Activated CD8-positive, alpha-beta memory T cell treated with anti-CD3 and anti-CD28 coated beads, Interleukin-2, amount 50 U/mL, for 24 hours (primary cell): ENCODE measurements around the gene EHD4.

Experiments
- DNase-seq: peaks from one replicate; pipeline ENCODE4 v3.0.0-alpha.2; 2020; ENCODE audit errors: extremely low read depth

EHD4 gene

DNA sequence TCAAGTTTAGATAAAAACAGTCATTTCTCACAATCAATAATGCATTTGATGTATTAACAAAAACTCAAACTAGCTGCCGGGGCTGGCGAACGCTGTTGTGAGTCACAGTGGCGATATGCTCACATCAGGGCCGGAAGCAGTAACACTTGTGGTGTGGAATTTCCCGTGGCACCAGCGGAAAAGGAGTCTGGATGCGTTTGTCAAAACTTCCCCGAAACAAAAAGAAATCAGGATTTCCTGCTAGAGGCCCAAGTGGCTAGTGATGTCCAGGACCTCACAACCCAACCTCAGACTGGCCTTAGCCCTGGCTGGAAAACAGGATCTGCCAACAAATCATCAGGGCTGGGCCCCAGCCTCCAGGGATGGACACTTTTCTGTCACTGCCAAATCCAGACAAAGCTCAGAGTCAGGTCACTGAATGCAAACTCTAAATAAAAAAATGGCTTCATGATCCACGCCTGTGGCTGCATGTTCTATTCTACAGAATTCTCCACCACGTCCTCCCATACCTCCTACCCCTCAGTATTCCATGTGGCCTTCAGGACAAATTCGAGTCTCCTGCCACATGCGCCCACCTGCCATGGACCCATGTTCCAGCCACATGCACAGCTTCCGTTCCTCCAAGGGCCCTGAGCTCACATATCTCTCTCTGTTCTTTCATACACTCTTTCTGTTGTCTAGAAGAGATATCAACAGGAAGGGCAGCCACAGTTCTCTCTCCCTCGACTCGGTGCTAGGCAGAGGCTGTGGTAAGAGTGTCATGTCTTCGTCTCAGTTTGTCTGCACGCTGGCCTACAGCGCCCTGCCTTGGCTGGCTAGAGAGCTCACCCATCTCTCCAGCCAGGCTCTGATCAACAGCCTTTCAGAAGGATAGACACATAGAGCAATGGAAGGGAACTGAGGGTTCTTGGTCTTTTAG is 35.4 kb downstream of the EHD4 start:
- peak; percentile 46 for DNase-seq

DNA sequence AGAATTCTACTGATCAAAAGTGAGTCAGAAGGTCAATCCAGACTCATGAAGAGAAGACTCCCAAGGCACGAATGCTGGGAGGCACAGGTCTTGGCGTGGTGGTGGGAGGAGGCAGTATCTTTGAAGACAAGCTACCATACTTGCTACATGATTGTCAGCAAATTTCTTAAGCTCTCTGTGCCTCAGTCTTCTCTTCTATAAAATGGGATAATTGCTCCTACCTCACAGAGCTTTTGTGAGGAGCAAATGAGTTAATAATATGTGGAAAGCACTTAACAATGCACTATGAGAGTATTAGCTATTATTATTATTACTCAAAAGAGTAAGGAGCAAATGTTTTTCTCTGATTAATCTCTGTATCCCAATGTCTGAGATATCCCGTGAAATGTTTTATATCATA is 36.2 kb downstream of the EHD4 start:
- no peak for DNase-seq

DNA sequence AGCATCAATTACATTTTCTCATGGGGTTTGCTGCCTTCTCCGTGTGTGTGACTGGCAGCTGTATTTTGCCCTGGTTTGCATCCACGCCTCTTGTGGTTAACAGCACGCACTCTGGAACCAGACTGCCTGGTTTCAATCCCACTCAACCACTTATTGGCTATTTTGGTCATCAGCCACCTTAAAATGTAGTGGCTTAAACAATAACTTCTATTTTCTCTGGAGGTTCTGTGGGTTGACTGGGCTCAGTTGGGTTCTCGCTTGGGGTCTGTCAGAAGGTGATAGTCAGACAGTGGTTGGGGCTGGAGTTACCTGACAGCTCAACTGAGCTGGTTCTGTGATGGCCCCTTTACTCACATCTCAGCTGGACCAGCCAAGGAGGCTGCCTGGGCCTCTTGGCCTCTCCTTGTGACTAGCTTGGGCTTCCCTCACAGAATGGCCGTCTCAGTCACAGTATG is 36.8 kb downstream of the EHD4 start:
- no peak for DNase-seq

DNA sequence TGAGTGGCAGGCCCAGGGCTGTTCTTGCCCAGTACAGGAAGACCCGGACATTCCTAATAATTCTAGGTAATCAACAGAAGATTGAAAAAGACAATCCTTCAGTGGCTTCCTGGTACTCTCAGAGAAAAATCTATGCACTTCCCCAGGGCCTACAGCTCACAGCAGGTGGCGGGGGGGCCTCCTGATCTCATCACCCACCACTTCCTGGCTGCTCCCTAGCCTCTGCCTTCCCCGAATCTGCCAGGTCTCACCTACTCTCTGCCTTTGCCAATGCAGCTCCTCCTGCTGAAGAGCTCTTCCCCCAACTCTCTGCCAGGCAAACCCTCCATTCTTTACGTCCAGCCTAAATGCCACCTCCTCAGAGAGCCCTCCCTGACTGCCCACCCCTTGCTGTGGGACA is 37.5 kb downstream of the EHD4 start:
- peak; percentile 50 for DNase-seq

DNA sequence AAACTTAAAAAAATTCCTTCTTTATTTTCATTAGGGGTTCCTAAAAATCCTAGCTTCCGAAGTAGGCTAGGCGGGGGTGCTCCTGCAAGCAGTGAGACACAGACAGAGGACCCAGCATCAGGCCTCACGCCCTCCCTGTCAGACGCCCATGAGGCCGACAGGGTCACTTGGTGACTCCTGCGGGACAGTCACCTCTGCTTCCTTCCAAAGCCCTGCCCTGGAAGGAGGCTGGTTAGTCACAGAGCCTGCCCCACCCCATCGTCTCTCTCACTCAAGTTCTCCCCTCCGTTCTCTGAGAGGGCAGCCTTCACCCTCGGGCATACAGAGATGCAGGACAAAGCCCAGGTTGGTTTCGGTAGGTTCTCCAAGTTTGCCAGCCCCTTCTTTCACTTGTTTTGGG is 38.6 kb downstream of the EHD4 start:
- no peak for DNase-seq

DNA sequence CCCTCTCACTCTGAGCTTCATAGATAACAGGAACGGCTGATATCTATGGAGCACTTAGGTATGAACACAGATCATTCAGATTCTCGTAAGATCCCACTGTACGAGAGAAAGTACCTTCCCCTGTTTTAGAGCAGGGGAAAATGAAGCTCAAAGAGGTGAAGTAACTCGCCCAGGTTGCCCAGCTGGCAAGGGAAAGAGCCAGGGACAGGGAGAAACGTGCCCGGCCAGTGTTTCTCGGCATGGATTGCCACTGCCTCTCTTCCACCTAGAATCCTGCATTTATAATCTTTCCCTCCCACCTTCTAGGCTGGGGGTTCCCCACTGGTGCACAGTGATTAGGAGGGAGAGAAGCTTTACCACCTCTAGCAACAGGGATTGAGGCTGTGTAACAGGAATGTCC is 39.0 kb downstream of the EHD4 start:
- no peak for DNase-seq

DNA sequence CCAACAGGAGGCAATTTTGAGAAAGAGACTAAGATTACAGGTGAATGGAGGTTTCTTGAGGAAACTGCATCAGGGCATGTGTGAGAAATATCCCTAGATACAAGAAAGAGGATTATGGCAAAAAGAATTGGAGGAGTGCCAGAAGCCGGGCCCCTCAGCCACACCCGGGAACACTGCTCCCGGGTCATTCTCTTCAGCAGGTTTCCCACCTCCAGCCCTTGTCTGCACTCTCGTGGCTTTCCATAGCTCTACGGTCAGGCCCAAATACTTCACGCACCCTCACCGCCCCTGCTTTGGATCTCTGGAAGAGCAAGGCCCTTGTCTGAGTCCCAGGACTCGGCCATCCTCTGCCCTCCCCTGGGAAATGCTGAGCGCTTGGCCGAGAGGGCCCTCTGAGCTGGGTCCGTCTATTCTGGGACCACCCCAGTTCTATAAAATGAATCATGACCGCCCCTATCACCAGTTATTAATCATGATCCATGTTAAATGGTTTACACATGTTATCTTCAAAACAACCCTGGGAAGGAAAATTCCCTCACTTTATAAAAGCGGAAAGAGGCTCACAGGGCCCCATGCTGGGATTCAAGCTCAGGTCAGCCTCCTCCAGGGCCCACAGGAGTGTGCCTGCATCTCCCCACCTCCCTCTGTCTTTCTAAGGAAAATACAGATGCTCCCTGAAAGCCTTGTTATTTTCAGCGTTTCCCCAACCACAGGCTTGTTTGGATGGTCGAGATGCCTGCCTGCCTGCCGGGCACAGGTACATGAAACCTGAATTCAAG is 39.7 kb downstream of the EHD4 start:
- no peak for DNase-seq

DNA sequence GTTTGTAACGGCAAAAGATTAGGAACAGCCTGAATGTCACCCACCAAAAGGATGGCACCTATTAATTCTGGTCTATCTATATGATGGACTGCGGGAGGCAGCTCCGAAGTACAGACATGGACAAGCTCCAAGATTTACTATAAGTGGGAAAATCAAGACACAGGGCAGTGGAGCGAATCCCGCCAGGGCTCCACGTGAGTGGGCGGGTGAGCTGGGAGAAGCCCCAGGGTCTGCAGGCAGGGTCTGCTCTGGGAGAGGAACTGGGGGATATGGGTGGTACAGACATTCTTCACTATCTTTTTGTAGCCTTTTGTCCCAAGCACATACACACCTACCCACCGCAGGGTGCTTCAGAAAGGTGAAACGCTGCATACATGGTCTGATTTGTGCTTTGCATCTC is 40.3 kb downstream of the EHD4 start:
- no peak for DNase-seq

DNA sequence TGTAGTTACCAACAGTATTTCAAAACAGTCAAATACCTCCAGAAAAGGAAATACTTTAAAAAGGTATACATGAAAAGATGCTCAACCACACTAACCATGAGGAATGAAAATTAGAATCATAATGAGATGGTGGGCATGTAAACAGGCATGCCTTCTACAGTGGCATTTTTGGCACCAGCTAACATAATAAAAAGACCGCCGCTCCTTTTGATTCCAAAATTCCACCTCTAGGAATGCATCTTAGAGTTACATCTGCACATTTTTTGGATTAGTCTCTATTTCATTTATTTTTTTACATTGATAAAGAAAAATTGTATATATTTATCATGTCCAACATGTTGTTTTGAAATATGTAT is 41.5 kb downstream of the EHD4 start:
- DNase-seq, result no peak

DNA sequence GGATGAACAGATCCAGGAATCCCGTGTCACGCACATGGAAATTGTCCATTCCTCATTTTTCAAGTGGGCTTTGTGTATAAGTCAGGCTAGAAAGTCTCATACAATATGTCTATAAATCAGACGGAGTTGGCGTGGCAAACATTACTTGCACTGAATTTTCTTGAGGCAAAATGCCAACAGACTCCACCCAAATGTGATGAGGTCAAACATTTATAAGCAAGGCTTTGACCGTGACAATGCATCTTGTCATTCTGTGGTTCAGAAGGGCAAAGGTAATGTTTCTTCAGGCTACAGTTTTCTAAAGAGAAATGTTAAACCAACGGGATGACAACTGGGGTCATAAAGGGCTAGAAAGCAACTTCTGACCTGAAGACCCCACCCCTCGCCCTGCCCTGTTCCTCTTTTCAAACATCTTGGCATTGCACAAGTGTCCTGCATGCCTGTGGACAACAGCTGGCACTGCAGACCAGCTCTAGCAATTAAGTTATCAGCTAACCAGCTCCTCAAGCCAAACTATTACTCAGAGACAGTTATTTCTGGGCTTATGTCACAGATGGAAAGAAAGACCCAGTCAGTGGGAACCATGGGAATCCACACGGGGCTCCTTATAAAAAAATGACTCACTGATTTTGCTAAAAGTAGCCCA is 42.0 kb downstream of the EHD4 start:
- DNase-seq, result no peak

DNA sequence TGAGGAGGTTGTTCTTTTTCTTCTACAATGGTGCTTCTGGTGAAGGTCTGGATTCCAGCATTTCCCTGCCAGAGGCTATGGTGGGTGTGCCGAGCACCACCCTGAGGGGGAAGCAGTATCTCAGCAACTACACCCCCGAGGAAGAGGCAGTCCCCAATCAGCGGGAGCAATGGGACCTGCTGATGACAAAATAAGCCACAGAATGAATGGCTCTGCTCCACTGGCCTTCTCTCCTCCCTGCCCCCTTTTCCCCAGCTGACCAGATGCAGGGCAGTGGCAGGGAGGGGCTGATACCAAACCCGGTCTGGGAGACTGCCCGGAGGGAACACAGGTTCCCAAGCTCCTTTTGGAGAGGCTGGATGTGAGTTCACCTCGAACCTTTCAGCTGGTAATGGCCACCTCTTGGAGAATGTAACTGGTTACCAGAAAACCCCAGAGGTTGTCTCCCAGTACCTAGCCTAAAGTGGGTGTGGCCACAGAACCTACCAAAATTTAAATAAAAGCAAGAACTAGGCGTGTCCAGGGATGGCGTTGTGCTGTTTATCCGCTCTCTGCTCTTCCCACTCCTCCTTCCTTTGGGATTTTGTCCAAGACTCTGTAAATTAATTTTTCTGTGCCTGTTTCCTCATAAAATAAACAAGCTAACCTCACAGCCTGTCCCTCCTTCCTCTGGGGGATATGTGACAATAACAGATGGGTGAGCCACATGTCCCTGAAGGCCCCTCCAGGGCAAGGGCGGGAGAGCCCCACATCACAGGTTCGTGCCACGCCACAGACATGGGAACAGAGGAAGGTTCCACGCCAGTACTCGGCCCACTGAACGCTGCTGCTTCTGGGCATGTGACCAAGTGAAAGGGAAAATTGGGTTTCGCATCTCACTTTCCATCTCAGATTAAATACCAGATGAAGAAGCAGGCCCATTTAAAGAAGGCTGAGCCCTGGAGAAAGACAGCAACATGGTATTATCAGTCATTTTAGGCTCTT is 43.4 kb downstream of the EHD4 start:
- no peak for DNase-seq

DNA sequence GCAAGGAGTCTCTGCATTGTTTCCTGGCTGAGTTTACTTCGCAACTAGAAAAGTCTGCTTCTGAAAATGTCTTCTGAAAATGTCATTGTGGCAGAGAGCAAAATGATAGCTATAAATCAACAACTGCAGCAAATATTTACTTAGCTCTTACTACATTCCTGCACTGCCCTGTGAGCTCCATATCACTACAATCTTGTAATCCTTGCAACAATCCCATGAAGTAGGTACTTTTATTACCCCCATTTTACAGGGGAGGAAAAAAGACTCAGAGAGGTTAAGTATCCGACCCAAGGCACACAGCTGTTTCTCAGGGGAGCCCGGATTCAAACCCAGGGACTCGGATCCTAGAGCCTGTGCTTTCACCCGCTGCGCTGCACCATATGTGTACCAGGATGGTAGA is 44.3 kb downstream of the EHD4 start:
- no peak for DNase-seq

DNA sequence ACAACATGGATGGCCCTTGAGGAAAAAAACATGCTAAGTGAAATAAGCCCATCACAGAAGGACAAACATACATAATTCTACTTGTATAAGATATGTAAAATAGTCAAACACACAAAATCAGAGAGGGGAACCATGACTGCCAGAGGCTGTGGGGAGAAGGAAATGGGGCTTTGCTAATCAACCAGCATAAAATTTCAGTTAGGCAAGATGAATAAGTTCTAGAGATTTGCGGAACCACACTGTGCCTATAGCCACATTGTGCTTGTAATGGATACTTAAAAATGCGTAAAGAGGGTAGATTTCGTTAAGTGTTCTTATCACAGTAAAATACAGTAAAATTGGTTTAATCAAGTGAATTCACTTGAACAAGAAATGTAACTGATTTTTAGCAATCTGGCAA is 44.8 kb downstream of the EHD4 start:
- no peak for DNase-seq

DNA sequence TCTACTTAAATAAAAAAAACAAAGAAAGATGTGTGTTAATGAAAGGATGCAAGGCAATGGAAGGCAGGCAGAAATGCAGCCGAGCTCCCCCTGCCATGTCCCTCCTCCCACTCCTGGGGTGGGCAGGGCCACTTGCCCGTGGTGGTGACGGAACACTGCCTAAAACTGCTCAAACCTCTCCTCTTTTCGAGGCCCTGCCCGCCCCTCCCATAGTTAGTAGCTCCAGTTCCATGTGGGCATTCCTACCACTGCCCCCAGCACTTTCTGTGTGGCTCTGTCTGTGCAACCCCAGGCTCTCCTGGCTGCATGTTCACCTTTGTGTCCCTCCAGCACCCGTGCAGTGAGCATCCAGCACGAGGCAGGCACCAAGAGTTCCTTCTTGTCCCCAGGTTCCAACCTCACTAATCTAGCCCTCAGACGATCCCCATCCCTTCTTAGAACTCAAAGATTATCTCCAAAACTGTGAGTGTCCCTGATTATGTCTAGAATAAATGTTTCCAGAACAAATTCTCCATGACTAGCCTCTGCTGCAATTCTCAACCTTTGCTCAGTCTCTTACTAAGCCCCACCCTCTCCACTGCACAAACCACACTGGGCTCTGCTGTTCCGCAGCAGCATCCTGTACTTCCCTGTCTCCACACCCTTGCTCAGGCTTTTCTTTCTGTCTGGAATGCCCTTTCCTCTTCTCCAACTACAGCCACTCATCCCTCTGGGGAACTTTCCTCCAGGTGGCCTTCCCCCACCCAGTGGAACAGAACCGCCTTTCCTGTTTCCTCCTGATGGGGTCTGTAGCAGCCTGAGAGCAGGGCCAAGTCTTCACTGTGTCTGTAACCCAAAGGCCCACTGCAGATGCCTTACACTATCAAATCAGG is 45.9 kb downstream of the EHD4 start:
- no peak for DNase-seq

DNA sequence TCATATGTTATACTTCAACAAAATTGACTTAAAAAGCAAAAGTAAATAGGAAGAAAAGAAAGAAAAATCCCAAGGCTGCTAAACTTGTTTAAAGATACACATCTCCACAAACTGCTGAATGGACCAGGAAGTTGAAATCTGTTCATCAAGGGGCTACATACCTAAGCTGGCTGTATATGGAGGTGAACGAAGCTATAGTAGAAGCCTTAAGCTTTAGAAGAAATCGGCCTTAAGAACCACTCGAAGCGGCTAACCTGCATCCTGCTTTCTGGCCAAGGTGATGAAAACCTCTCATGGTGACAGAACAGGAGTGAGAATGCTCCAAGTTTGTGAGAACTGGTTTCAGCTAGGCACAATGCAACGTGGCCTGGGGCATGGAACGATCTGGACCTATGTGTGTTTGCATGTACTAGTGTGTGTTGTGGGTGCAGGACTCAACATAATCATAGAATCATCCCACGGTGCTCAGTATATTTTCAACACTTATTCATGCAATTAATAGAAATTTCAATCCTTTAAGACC is 47.2 kb downstream of the EHD4 start:
- DNase-seq, result no peak

DNA sequence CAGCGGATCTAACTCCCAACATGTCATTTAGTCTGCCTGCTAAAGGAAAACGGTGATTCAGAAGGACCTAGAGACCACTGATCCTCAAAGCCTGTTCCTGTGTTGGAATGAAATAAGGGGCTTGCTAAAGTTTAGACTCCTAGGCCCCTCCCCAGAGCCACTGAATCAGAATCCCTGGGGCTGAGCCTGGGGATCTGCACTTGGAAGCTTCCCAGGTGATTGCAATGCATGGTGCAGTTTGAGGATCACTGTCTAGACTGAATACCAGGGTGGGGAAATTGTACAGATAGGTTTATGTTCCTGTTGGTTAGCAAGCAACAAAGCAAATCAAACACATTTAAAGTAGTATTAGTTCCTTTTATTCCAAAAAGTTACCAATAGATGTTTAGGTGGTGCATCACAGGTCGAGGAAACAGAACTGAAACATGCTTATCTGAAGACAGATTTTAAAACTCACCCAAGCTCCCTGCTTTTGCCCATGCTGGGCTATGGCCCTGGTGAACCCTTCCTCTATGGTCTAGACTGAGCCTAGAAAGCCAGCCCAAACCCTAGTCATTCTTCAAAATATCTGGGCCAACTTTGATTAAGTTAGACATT is 48.9 kb downstream of the EHD4 start:
- DNase-seq, result no peak

DNA sequence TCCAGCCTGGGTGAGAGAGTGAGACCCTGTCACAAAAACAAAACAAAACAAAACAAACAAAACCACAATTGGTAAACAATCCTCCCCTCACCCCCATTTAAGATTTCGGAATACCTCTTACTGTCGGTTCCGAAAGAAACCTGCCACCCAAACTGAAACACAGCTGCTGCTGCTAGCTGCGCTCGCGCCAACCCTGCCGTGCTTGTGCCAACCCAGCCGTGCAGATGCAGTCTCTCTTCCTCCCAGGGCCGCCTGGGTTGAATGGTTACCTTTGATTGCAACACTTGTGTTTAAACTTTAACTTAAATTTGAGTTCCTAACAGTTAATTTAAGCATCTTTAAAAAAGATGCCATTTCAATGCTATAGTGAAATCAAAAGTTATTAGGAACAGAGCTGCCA is 50.0 kb downstream of the EHD4 start:
- DNase-seq, result no peak

DNA sequence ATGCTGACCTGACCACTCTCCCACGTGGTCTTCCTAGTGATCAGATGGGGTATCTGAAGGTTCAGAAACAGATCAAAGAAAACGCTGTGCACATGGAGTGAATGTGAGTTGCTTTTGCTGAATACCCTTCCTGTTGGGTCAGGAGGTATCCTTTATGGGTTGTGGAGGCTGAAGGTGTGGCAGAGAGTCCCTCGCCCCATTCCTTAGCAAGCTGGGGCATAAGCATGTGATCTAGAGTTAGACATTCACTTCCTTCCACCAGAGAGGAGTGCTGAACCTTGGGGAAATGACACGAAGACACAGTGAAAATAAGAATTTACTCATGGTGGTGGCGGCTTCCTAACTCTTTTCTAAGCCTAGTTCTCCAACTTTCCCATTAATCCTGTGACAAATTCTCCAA is 50.7 kb downstream of the EHD4 start:
- DNase-seq, result no peak

DNA sequence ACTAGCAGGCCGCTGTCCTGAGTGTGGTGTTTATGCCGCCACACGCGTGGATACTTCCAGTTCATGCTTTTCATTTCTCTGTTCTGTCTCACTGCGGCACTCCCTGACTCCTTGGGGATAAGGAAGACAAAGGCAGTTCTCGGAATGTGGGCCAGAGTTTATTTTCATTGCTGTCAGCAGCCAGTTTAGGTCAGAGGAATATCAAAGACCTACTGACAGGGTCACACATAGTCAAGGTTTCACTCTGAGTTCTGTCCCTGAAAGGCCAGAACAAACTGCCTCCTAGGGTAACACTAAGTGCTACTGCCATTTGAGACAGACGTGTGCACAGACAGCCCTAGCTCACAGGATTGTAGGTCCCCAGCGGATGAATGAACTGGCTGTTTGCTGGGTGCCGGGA is 51.2 kb downstream of the EHD4 start:
- DNase-seq, result no peak
